Hepatocyte (in vitro differentiated cells): Measurements from ENCODE around the gene LCAT. TPM values are rescaled to one million over a fixed set of nuclear protein-coding genes. Genes with fewer than 3 reads are reported as not detected.

Experiments used
- DNase-seq: peaks from one replicate; pipeline ENCODE4 v3.0.0-alpha.2; 2016; ENCODE audit warnings: low spot score
- H2AFZ ChIP-seq: fragments of 200-600 bp; sonication (generic); 2 replicates; pipeline ENCODE4 v1.6.0; 2016; ENCODE audit warnings: antibody characterized with exemption, mild to moderate bottlenecking
- H3K27ac ChIP-seq: fragments of 200-600 bp; sonication (generic); 2 replicates; pipeline ENCODE4 v1.5.1; 2016; ENCODE audit warnings: mild to moderate bottlenecking
- H3K27me3 ChIP-seq: fragments of 200-600 bp; sonication (generic); 2 replicates; pipeline ENCODE4 v1.6.1; 2016
- H3K36me3 ChIP-seq: fragments of 200-600 bp; sonication (generic); replicated peaks from 2 replicates; pipeline ENCODE4 v1.5.1; 2016; ENCODE audit warnings: low read depth; ENCODE audit not compliant: insufficient read depth
- H3K4me1 ChIP-seq: fragments of 200-600 bp; sonication (generic); 2 replicates; pipeline ENCODE4 v1.5.1; 2016; ENCODE audit warnings: mild to moderate bottlenecking, moderate library complexity; ENCODE audit not compliant: insufficient read depth
- H3K4me2 ChIP-seq: fragments of 200-600 bp; sonication (generic); 2 replicates; pipeline ENCODE4 v1.6.0; 2016
- H3K4me3 ChIP-seq: fragments of 200-600 bp; sonication (generic); 2 replicates; pipeline ENCODE4 v1.5.1; 2016; ENCODE audit warnings: mild to moderate bottlenecking
- H3K79me2 ChIP-seq: fragments of 200-600 bp; sonication (generic); 2 replicates; pipeline ENCODE4 v1.6.0; 2017; ENCODE audit warnings: mild to moderate bottlenecking
- H3K9me2 ChIP-seq: fragments of 200-600 bp; sonication (generic); replicated peaks from 2 replicates; pipeline ENCODE4 v1.6.0; 2017; ENCODE audit warnings: mild to moderate bottlenecking; ENCODE audit not compliant: insufficient read depth
- H3K9me3 ChIP-seq: fragments of 200-600 bp; sonication (generic); 2 replicates; pipeline ENCODE4 v1.5.1; 2016; ENCODE audit warnings: low read depth, mild to moderate bottlenecking
- H4K20me1 ChIP-seq: fragments of 200-600 bp; sonication (generic); 2 replicates; pipeline ENCODE4 v1.6.0; 2016; ENCODE audit warnings: mild to moderate bottlenecking; ENCODE audit not compliant: insufficient read depth, poor library complexity, severe bottlenecking
- CTCF ChIP-seq: fragments of 200-600 bp; sonication (generic); IDR thresholded peaks from 2 replicates; pipeline ENCODE4 v1.5.1; 2016; ENCODE audit warnings: antibody characterized with exemption, mild to moderate bottlenecking; ENCODE audit not compliant: poor library complexity
- EZH2 ChIP-seq: fragments of 200-600 bp; sonication (generic); IDR thresholded peaks from 2 replicates; pipeline ENCODE4 v1.6.1; 2016; ENCODE audit warnings: antibody characterized with exemption, mild to moderate bottlenecking, borderline replicate concordance
- EZH2phosphoT487 ChIP-seq: fragments of 200-600 bp; sonication (generic); IDR thresholded peaks from one replicate; pipeline ENCODE4 v1.6.1; 2018; ENCODE audit warnings: antibody characterized with exemption, mild to moderate bottlenecking, low read depth, moderate library complexity; ENCODE audit not compliant: unreplicated experiment, severe bottlenecking
- WGBS: methylation state at CpG from one replicate; pipeline ENCODE4 v1.1.6; 2016; ENCODE audit warnings: low lambda C conversion rate; ENCODE audit errors: missing lambda C conversion rate; 5-methylcytosine and 5-hydroxymethylcytosine counted together
- polyA plus RNA-seq: library from polyadenylated mRNA; unstranded; fragments of >200 nt; fragmentation: Nextera tagmentation; extraction: Ambion mirVana; gene quantifications from 2 replicates; pipeline ENCODE4 v1.2.1, GENCODE V29; 2016
- total RNA-seq: library from RNA; depleted of rRNA; stranded (reverse); fragments of >200 nt; gene quantifications from 2 replicates; pipeline ENCODE4 v1.2.3, GENCODE V29; 2014

The LCAT gene
- total and polyA plus RNA-seq, 2 experiments from 2014 or later = 15.6 to 44.6 TPM

- 91% methylated on average over 3 of the region's 3 CpGs for WGBS
- DNase-seq = no peak
- no peak overlapping the region for H2AFZ ChIP-seq
- no peak overlapping the region for H3K4me3 ChIP-seq
- peaks cover 50% of the 10 kb centered on the region for H4K20me1 ChIP-seq
- no peaks in the 10 kb centered on the region for H3K27me3 ChIP-seq
- H3K79me2 ChIP-seq = peaks cover 90% of the 10 kb centered on the region
- no peak overlapping the region for H3K27ac ChIP-seq
- no peaks in the 10 kb centered on the region for H3K9me3 ChIP-seq
- H3K4me1 ChIP-seq = peaks cover 9% of the 10 kb centered on the region
- no peak for TF ChIP-seq CTCF
- no peak for TF ChIP-seq EZH2phosphoT487
- TF ChIP-seq EZH2 = no peak
- H3K9me2 ChIP-seq = no peaks in the 10 kb centered on the region
- H3K36me3 ChIP-seq = no peaks in the 10 kb centered on the region
- no peak overlapping the region for H3K4me2 ChIP-seq
These were observed 46.7 kb downstream of the LCAT start for GRCh38 chr16:67897231-67897630.

GRCh38 chr16:67893743-67894399 lies 50.0 kb downstream of the LCAT start:
- no peaks in the 10 kb centered on the region for H3K36me3 ChIP-seq
- TF ChIP-seq EZH2 (no peak), EZH2phosphoT487 (no peak), CTCF (no peak)
- DNase-seq = peak; percentile 53
- peak overlapping the region; percentile 97 for H3K27ac ChIP-seq
- H3K4me2 ChIP-seq = peak overlapping the region; percentile 86
- no peaks in the 10 kb centered on the region for H3K9me3 ChIP-seq
- H3K4me1 ChIP-seq = peaks cover 9% of the 10 kb centered on the region
- H3K4me3 ChIP-seq = peak overlapping the region; percentile 51
- H2AFZ ChIP-seq = peak overlapping the region; percentile 23
- no peaks in the 10 kb centered on the region for H3K9me2 ChIP-seq
- WGBS = 23% methylated on average over 14 of the region's 14 CpGs
- H3K27me3 ChIP-seq = no peaks in the 10 kb centered on the region
- H3K79me2 ChIP-seq = peaks cover 56% of the 10 kb centered on the region
- peaks cover 20% of the 10 kb centered on the region for H4K20me1 ChIP-seq

- WGBS = under 1% methylated on average over 55 of the region's 90 CpGs
- peak within 1 kb of the TSS; percentile 97 for H3K27ac ChIP-seq
- H3K79me2 ChIP-seq = peaks cover 49% of the 10 kb centered on the region
- H4K20me1 ChIP-seq = peaks cover 16% of the 10 kb centered on the region
- H3K9me3 ChIP-seq = no peaks in the 10 kb centered on the region
- TF ChIP-seq EZH2phosphoT487 = no peak
- no peak for TF ChIP-seq CTCF
- H3K4me2 ChIP-seq = peak within 1 kb of the TSS; percentile 86
- H3K9me2 ChIP-seq = no peaks in the 10 kb centered on the region
- peak within 1 kb of the TSS; percentile 51 for H3K4me3 ChIP-seq
- peak within 1 kb of the TSS; percentile 45 for H2AFZ ChIP-seq
- no peaks in the 10 kb centered on the region for H3K27me3 ChIP-seq
- peak; percentile 98 for DNase-seq
- H3K36me3 ChIP-seq = no peaks in the 10 kb centered on the region
- peaks cover 9% of the 10 kb centered on the region for H3K4me1 ChIP-seq
These were observed 50.8 kb downstream of the LCAT start, which contains the start of gene PSKH1 for GRCh38 chr16:67892899-67893742. Gene PSKH1, plus strand, starts transcription at chr16:67893254. Its CDS starts 15,496 bp downstream, at chr16:67908750.
